Effector memory CD4-positive, alpha-beta T cell (primary cell): ENCODE measurements around the gene CREB3L2.
"Not testable (repeated sequence)": the region's sequence is repeated elsewhere in the genome, so short reads cannot be mapped to it uniquely, and the experiment has no call there.

Source experiments
- DNase-seq, 3 donors: peaks; one replicate each; pipeline ENCODE4 v3.0.0-alpha.2; 2020
- H3K27ac ChIP-seq: 2 replicates; pipeline ENCODE4 v1.7.0; 2013; ENCODE audit warnings: mild to moderate bottlenecking, low read length, moderate library complexity; ENCODE audit not compliant: insufficient read depth, poor library complexity, severe bottlenecking
- H3K27me3 ChIP-seq: replicated peaks from 2 replicates; pipeline ENCODE4 v1.7.0; 2013; ENCODE audit warnings: mild to moderate bottlenecking, low read length; ENCODE audit not compliant: insufficient read depth, control insufficient read depth, poor library complexity, severe bottlenecking
- H3K36me3 ChIP-seq: 2 replicates; pipeline ENCODE4 v1.7.0; 2013; ENCODE audit warnings: mild to moderate bottlenecking, low read length, moderate library complexity; ENCODE audit not compliant: control insufficient read depth, insufficient read depth
- H3K4me1 ChIP-seq: 2 replicates; pipeline ENCODE4 v1.7.0; 2013; ENCODE audit warnings: low read length, mild to moderate bottlenecking; ENCODE audit not compliant: control insufficient read depth, insufficient read depth, poor library complexity, severe bottlenecking
- H3K4me3 ChIP-seq: 2 replicates; pipeline ENCODE4 v1.7.0; 2013; ENCODE audit warnings: low read length, low read depth, mild to moderate bottlenecking; ENCODE audit not compliant: insufficient read depth, poor library complexity, severe bottlenecking
- H3K9me3 ChIP-seq: 2 replicates; pipeline ENCODE4 v1.7.0; 2013; ENCODE audit warnings: mild to moderate bottlenecking, low read length, moderate library complexity; ENCODE audit not compliant: control insufficient read depth

CREB3L2 gene

GRCh38 chr7:137927386-137927785 lies 74.5 kb downstream of the CREB3L2 start:
- no peaks in the 10 kb centered on the region for H3K27me3 ChIP-seq
- no peak overlapping the region for H3K27ac ChIP-seq
- no peaks in the 10 kb centered on the region for H3K9me3 ChIP-seq
- H3K36me3 ChIP-seq, result peaks cover 17% of the 10 kb centered on the region
- no peak overlapping the region for H3K4me3 ChIP-seq
- no peak for DNase-seq
- no peaks in the 10 kb centered on the region for H3K4me1 ChIP-seq

- H3K27ac ChIP-seq, H3K4me1 ChIP-seq, H3K4me3 ChIP-seq: not testable (repeated sequence)
Measured at GRCh38 chr7:137926206-137926605, 75.7 kb downstream of the CREB3L2 start.

GRCh38 chr7:137925754-137926153 lies 76.1 kb downstream of the CREB3L2 start:
- no peak overlapping the region for H3K27ac ChIP-seq
- peaks cover 17% of the 10 kb centered on the region for H3K36me3 ChIP-seq
- no peak for DNase-seq
- no peaks in the 10 kb centered on the region for H3K4me1 ChIP-seq
- H3K9me3 ChIP-seq, result no peaks in the 10 kb centered on the region
- no peaks in the 10 kb centered on the region for H3K27me3 ChIP-seq
- H3K4me3 ChIP-seq, result no peak overlapping the region

More at GRCh38 chr7:137926206-137926605, 75.7 kb downstream of the CREB3L2 start:
- H3K36me3 ChIP-seq, result peaks cover 17% of the 10 kb centered on the region
- H3K27me3 ChIP-seq, H3K9me3 ChIP-seq, DNase-seq: not testable (repeated sequence)

GRCh38 chr7:137925091-137925490 lies 76.8 kb downstream of the CREB3L2 start:
- Histone ChIP-seq H3K36me3 (peaks cover 17% of the 10 kb centered on the region), H3K4me1 (no peaks in the 10 kb centered on the region)

GRCh38 chr7:137923380-137923779 lies 78.5 kb downstream of the CREB3L2 start:
- H3K4me1 ChIP-seq, result no peaks in the 10 kb centered on the region
- peaks cover 17% of the 10 kb centered on the region for H3K36me3 ChIP-seq

More at GRCh38 chr7:137925091-137925490, 76.8 kb downstream of the CREB3L2 start:
- no peaks in the 10 kb centered on the region for H3K27me3 ChIP-seq
- H3K9me3 ChIP-seq, result no peaks in the 10 kb centered on the region
- no peak overlapping the region for H3K4me3 ChIP-seq
- no peak overlapping the region for H3K27ac ChIP-seq
- no peak for DNase-seq

GRCh38 chr7:137920637-137921399 lies 81.1 kb downstream of the CREB3L2 start:
- Histone ChIP-seq H3K4me3 (no peak overlapping the region), H3K27ac (no peak overlapping the region), H3K4me1 (no peaks in the 10 kb centered on the region), H3K9me3 (no peaks in the 10 kb centered on the region), H3K36me3 (peaks cover 4% of the 10 kb centered on the region), H3K27me3 (no peaks in the 10 kb centered on the region)
- DNase-seq, result no peak

More at GRCh38 chr7:137923380-137923779, 78.5 kb downstream of the CREB3L2 start:
- H3K27ac ChIP-seq, result no peak overlapping the region
- no peak for DNase-seq
- no peak overlapping the region for H3K4me3 ChIP-seq
- H3K9me3 ChIP-seq, result no peaks in the 10 kb centered on the region
- no peaks in the 10 kb centered on the region for H3K27me3 ChIP-seq

GRCh38 chr7:137919987-137920386 lies 81.9 kb downstream of the CREB3L2 start:
- DNase-seq, result no peak
- no peak overlapping the region for H3K27ac ChIP-seq
- no peaks in the 10 kb centered on the region for H3K27me3 ChIP-seq
- H3K4me3 ChIP-seq, result no peak overlapping the region
- peaks cover 7% of the 10 kb centered on the region for H3K36me3 ChIP-seq
- no peaks in the 10 kb centered on the region for H3K9me3 ChIP-seq
- no peaks in the 10 kb centered on the region for H3K4me1 ChIP-seq

- H3K9me3 ChIP-seq, result no peaks in the 10 kb centered on the region
- H3K4me1 ChIP-seq, result no peaks in the 10 kb centered on the region
- DNase-seq, result no peak
- peaks cover 18% of the 10 kb centered on the region for H3K36me3 ChIP-seq
- H3K27ac ChIP-seq, result no peak overlapping the region
- H3K27me3 ChIP-seq, result no peaks in the 10 kb centered on the region
- no peak overlapping the region for H3K4me3 ChIP-seq
Measured at GRCh38 chr7:137916980-137917645, 84.8 kb downstream of the CREB3L2 start.

GRCh38 chr7:137916564-137916963 lies 85.3 kb downstream of the CREB3L2 start:
- Histone ChIP-seq H3K27me3 (no peaks in the 10 kb centered on the region), H3K36me3 (peaks cover 21% of the 10 kb centered on the region), H3K9me3 (no peaks in the 10 kb centered on the region), H3K27ac (no peak overlapping the region), H3K4me1 (no peaks in the 10 kb centered on the region), H3K4me3 (no peak overlapping the region)
- no peak for DNase-seq

- DNase-seq, result no peak
- H3K4me3 ChIP-seq, result no peak overlapping the region
- no peaks in the 10 kb centered on the region for H3K27me3 ChIP-seq
- no peak overlapping the region for H3K27ac ChIP-seq
- no peaks in the 10 kb centered on the region for H3K9me3 ChIP-seq
- H3K36me3 ChIP-seq, result peaks cover 29% of the 10 kb centered on the region
- no peaks in the 10 kb centered on the region for H3K4me1 ChIP-seq
Measured at GRCh38 chr7:137915266-137915665, 86.6 kb downstream of the CREB3L2 start.
